Trophoblast cell (in vitro differentiated cells and primary cell): ENCODE results near the gene DEFB129. TPM values are rescaled to one million over a fixed set of nuclear protein-coding genes. Genes with fewer than 3 reads are reported as not detected.

ENCODE experiments used
- DNase-seq, 2 donors: peaks; one replicate each; pipeline ENCODE4 v3.0.0-alpha.2; 2016
- H2AFZ ChIP-seq: 2 replicates; pipeline ENCODE4 v1.6.1; 2013; ENCODE audit warnings: low read length, moderate library complexity, mild to moderate bottlenecking; ENCODE audit not compliant: insufficient read depth, poor library complexity
- H2AK5ac ChIP-seq: 2 replicates; pipeline ENCODE4 v1.6.1; 2013; ENCODE audit warnings: mild to moderate bottlenecking, low read length
- H2BK120ac ChIP-seq: 2 replicates; pipeline ENCODE4 v1.6.1; 2013; ENCODE audit warnings: low read length, mild to moderate bottlenecking, moderate library complexity; ENCODE audit not compliant: insufficient read depth, poor library complexity
- H2BK12ac ChIP-seq: 2 replicates; pipeline ENCODE4 v1.6.1; 2013; ENCODE audit warnings: mild to moderate bottlenecking, low read length, moderate library complexity
- H2BK5ac ChIP-seq: 2 replicates; pipeline ENCODE4 v1.6.1; 2013; ENCODE audit warnings: low read length, low read depth, moderate library complexity, mild to moderate bottlenecking; ENCODE audit not compliant: poor library complexity
- H3K14ac ChIP-seq: 2 replicates; pipeline ENCODE4 v1.6.1; 2013; ENCODE audit warnings: mild to moderate bottlenecking, low read length
- H3K18ac ChIP-seq: 2 replicates; pipeline ENCODE4 v1.6.1; 2013; ENCODE audit warnings: mild to moderate bottlenecking, low read length
- H3K23ac ChIP-seq: 2 replicates; pipeline ENCODE4 v1.6.1; 2013; ENCODE audit warnings: low read length
- H3K27ac ChIP-seq: 2 replicates; pipeline ENCODE4 v1.5.1; 2013; ENCODE audit warnings: low read depth, mild to moderate bottlenecking, inconsistent platforms, low read length, moderate library complexity
- H3K27me3 ChIP-seq: 2 replicates; pipeline ENCODE4 v1.6.1; 2013; ENCODE audit warnings: inconsistent platforms, mild to moderate bottlenecking, low read length, moderate library complexity; ENCODE audit not compliant: insufficient read depth
- H3K36me3 ChIP-seq, 2 experiments: 1 replicate in 1 of 2; 2 replicates in 1 of 2; pipeline ENCODE4 v1.6.1; 2013; ENCODE audit warnings: low read length in 2 of 2, mild to moderate bottlenecking in 2 of 2, moderate library complexity in 1 of 2; ENCODE audit not compliant: insufficient read depth in 2 of 2, control insufficient read depth in 1 of 2
- H3K4ac ChIP-seq: 2 replicates; pipeline ENCODE4 v1.6.1; 2013; ENCODE audit warnings: low read depth, mild to moderate bottlenecking, low read length, moderate library complexity
- H3K4me1 ChIP-seq, 2 experiments: 1 replicate in 1 of 2; 2 replicates in 1 of 2; pipeline ENCODE4 v1.6.1; 2013; ENCODE audit warnings: low read length in 2 of 2, mild to moderate bottlenecking in 2 of 2, moderate library complexity in 1 of 2; ENCODE audit not compliant: insufficient read depth in 2 of 2, control insufficient read depth in 1 of 2
- H3K4me2 ChIP-seq: 2 replicates; pipeline ENCODE4 v1.6.1; 2013; ENCODE audit warnings: inconsistent platforms, mild to moderate bottlenecking, low read length, moderate library complexity
- H3K4me3 ChIP-seq: 2 replicates; pipeline ENCODE4 v1.5.1; 2013; ENCODE audit warnings: mild to moderate bottlenecking, low read depth, low read length, inconsistent platforms
- H3K79me1 ChIP-seq: one replicate; pipeline ENCODE4 v1.6.1; 2013; ENCODE audit warnings: low read length
- H3K79me2 ChIP-seq: 2 replicates; pipeline ENCODE4 v1.6.1; 2013; ENCODE audit warnings: low read length, mild to moderate bottlenecking; ENCODE audit not compliant: control insufficient read depth, insufficient read depth, poor library complexity
- H3K9ac ChIP-seq: 2 replicates; pipeline ENCODE4 v1.6.1; 2013; ENCODE audit warnings: mild to moderate bottlenecking, low read length
- H3K9me3 ChIP-seq: 2 replicates; pipeline ENCODE4 v1.6.1; 2013; ENCODE audit warnings: low read depth, mild to moderate bottlenecking, control low read depth, inconsistent platforms, low read length; ENCODE audit not compliant: insufficient read depth
- H4K12ac ChIP-seq: 2 replicates; pipeline ENCODE4 v1.6.1; 2013; ENCODE audit warnings: low read depth, mild to moderate bottlenecking, low read length, moderate library complexity
- H4K8ac ChIP-seq: 2 replicates; pipeline ENCODE4 v1.6.1; 2013; ENCODE audit warnings: low read depth, mild to moderate bottlenecking, low read length, moderate library complexity
- H4K91ac ChIP-seq: one replicate; pipeline ENCODE4 v1.6.1; 2013; ENCODE audit warnings: low read depth, mild to moderate bottlenecking, low read length, moderate library complexity
- WGBS: extraction: QIAGEN DNeasy Blood & Tissue Kit; methylation state at CpG from one replicate; pipeline ENCODE4 v1.1.7; 2013; ENCODE audit warnings: missing lambda C conversion rate; ENCODE audit not compliant: insufficient read length, insufficient coverage; ENCODE audit errors: extremely low coverage; 5-methylcytosine and 5-hydroxymethylcytosine counted together
- polyA plus RNA-seq: library from polyadenylated mRNA; stranded (reverse); fragments of 200-250 nt; gene quantifications from 2 replicates; pipeline ENCODE4 v1.2.3, GENCODE V29; 2013

Gene DEFB129, protein sequence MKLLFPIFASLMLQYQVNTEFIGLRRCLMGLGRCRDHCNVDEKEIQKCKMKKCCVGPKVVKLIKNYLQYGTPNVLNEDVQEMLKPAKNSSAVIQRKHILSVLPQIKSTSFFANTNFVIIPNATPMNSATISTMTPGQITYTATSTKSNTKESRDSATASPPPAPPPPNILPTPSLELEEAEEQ
- not detected in 2 replicates for polyA plus RNA-seq

DNA sequence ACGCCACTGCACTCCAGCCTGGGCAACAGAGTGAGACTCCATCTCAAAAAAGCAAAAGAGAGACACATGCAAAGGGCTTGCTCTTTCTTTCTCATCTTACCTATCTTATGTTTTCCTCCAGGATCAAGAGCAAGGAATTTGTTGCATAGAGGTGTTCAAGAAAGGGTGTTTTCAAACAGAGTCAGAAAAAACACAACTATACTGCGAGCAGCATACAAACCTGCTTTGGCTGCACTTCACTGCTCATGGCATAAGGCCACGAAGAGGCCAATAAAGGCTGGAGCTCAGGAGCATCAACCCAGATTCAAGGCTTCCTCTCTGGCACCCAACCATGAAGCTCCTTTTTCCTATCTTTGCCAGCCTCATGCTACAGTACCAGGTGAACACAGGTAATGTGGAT, at the start of gene DEFB129:
Gene DEFB129, plus strand, starts transcription at position 301 of the 400 bp plus-strand sequence. Its CDS starts 31 bp downstream, at position 332.
- Histone ChIP-seq H3K9me3 (peaks cover 2% of the 10 kb centered on the region), H3K27ac (no peak within 1 kb of the TSS), H3K9ac (no peak within 1 kb of the TSS), H4K12ac (no peak within 1 kb of the TSS), H3K4me3 (no peak within 1 kb of the TSS), H3K4me2 (no peak within 1 kb of the TSS), H3K27me3 (no peaks in the 10 kb centered on the region), H2BK120ac (no peak within 1 kb of the TSS), H3K79me1 (no peaks in the 10 kb centered on the region), H2BK5ac (no peak within 1 kb of the TSS), H4K91ac (no peak within 1 kb of the TSS), H3K23ac (no peak within 1 kb of the TSS), H2AFZ (no peak within 1 kb of the TSS), H3K14ac (no peak within 1 kb of the TSS), H2AK5ac (no peak within 1 kb of the TSS), H3K18ac (no peak within 1 kb of the TSS), H3K4me1 (no peaks in the 10 kb centered on the region), H4K8ac (no peak within 1 kb of the TSS), H3K36me3 (no peaks in the 10 kb centered on the region), H3K4ac (no peak within 1 kb of the TSS), H3K79me2 (no peaks in the 10 kb centered on the region), H2BK12ac (no peak within 1 kb of the TSS)
- no CpG with 5 or more reads among the region's 3 CpGs for WGBS
- DNase-seq, result no peak

DNA sequence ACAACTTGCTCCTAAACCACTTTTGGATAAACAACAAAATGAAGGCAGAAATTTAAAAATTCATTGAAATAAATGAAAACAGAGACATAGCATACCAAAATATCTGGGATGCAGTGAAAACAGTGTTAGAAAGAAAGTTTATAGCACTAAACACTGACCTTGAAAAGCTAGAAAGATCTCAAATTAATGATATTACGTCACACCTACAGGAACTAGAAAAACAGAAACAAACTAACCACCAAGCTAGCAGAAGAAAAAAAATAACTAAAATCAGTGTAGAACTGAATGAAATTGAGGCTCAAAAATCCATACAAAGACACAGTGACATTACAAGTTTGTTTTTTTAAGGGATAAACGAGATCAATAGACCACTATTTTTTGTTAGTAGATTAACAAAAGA, 42.8 kb upstream of the DEFB129 start:
- WGBS, result no CpG with 5 or more reads among the region's 2 CpGs
- no peaks in the 10 kb centered on the region for H3K79me1 ChIP-seq

GRCh38 chr20:187733-188132, 39.3 kb upstream of the DEFB129 start:
- H3K4me1 ChIP-seq, result no peaks in the 10 kb centered on the region
- no peak overlapping the region for H3K18ac ChIP-seq
- no peak overlapping the region for H2BK12ac ChIP-seq
- DNase-seq, result no peak
- H3K4me2 ChIP-seq, result no peak overlapping the region
- no peak overlapping the region for H3K23ac ChIP-seq
- no peak overlapping the region for H4K91ac ChIP-seq
- no peak overlapping the region for H2BK5ac ChIP-seq
- no peaks in the 10 kb centered on the region for H3K79me1 ChIP-seq
- H2AFZ ChIP-seq, result no peak overlapping the region
- H3K14ac ChIP-seq, result no peak overlapping the region
- H3K36me3 ChIP-seq, result no peaks in the 10 kb centered on the region
- H2BK120ac ChIP-seq, result no peak overlapping the region
- no peak overlapping the region for H3K27ac ChIP-seq
- no peak overlapping the region for H4K8ac ChIP-seq
- H3K4ac ChIP-seq, result no peak overlapping the region
- H3K9ac ChIP-seq, result no peak overlapping the region
- H3K4me3 ChIP-seq, result no peak overlapping the region
- WGBS, result no CpG with 5 or more reads among the region's 2 CpGs
- H2AK5ac ChIP-seq, result no peak overlapping the region
- H3K9me3 ChIP-seq, result peaks cover 2% of the 10 kb centered on the region
- H4K12ac ChIP-seq, result no peak overlapping the region
- no peaks in the 10 kb centered on the region for H3K27me3 ChIP-seq
- no peaks in the 10 kb centered on the region for H3K79me2 ChIP-seq

More for the DNA sequence above, 42.8 kb upstream of the DEFB129 start:
- no peak overlapping the region for H2BK120ac ChIP-seq
- H3K4ac ChIP-seq, result no peak overlapping the region
- H2AFZ ChIP-seq, result no peak overlapping the region
- H3K4me3 ChIP-seq, result no peak overlapping the region
- no peak overlapping the region for H4K91ac ChIP-seq
- H3K18ac ChIP-seq, result no peak overlapping the region
- H3K23ac ChIP-seq, result no peak overlapping the region
- H4K12ac ChIP-seq, result no peak overlapping the region
- no peak for DNase-seq
- H2BK5ac ChIP-seq, result no peak overlapping the region
- H3K4me1 ChIP-seq, result no peaks in the 10 kb centered on the region
- H3K27me3 ChIP-seq, result no peaks in the 10 kb centered on the region
- no peak overlapping the region for H3K27ac ChIP-seq
- H3K9me3 ChIP-seq, result no peaks in the 10 kb centered on the region
- no peak overlapping the region for H4K8ac ChIP-seq
- H3K9ac ChIP-seq, result no peak overlapping the region
- no peak overlapping the region for H3K4me2 ChIP-seq
- H2AK5ac ChIP-seq, result no peak overlapping the region
- no peaks in the 10 kb centered on the region for H3K36me3 ChIP-seq
- no peak overlapping the region for H2BK12ac ChIP-seq
- H3K79me2 ChIP-seq, result no peaks in the 10 kb centered on the region
- H3K14ac ChIP-seq, result no peak overlapping the region

DNA sequence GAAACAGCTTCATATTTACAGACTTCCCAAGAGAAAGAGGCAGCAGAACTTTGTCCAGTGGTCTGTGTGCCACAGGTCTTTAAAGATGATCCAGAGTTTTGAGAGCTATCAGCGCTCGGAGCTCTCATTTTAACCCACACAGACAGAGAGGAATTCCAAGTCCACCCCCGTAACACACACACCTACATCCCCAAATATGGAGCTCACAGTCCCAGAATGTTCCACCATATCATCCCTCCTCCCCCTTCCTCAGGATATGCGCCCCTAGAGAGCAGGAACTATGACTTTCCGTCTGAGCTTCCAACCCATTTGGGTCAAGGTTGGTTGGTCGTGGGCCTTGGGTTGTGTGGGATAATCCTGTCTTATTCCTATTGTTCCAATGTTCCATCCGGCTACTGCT, 37.4 kb upstream of the DEFB129 start, which contains the start of gene DEFB128:
Gene DEFB128, minus strand, starts transcription at position 101 of the 400 bp plus-strand sequence. Its CDS starts 88 bp downstream, at position 13.
- H2AK5ac ChIP-seq, result no peak within 1 kb of the TSS
- no peak for DNase-seq
- H3K4me1 ChIP-seq, result no peaks in the 10 kb centered on the region
- no peak within 1 kb of the TSS for H2BK5ac ChIP-seq
- no peak within 1 kb of the TSS for H3K4ac ChIP-seq
- no peak within 1 kb of the TSS for H2BK12ac ChIP-seq
- H2AFZ ChIP-seq, result no peak within 1 kb of the TSS
- no peak within 1 kb of the TSS for H4K91ac ChIP-seq
- H3K4me3 ChIP-seq, result no peak within 1 kb of the TSS
- no peak within 1 kb of the TSS for H3K4me2 ChIP-seq
- H3K18ac ChIP-seq, result no peak within 1 kb of the TSS
- H3K9ac ChIP-seq, result no peak within 1 kb of the TSS
- WGBS, result no CpG with 5 or more reads among the region's 7 CpGs
- no peak within 1 kb of the TSS for H4K12ac ChIP-seq
- no peak within 1 kb of the TSS for H3K23ac ChIP-seq
- H3K36me3 ChIP-seq, result no peaks in the 10 kb centered on the region
- peaks cover 3% of the 10 kb centered on the region for H3K9me3 ChIP-seq
- H3K27me3 ChIP-seq, result no peaks in the 10 kb centered on the region
- no peak within 1 kb of the TSS for H3K14ac ChIP-seq
- H2BK120ac ChIP-seq, result no peak within 1 kb of the TSS
- no peaks in the 10 kb centered on the region for H3K79me1 ChIP-seq
- no peak within 1 kb of the TSS for H4K8ac ChIP-seq
- H3K79me2 ChIP-seq, result no peaks in the 10 kb centered on the region
- H3K27ac ChIP-seq, result no peak within 1 kb of the TSS
